RKO (cell line): Measurements from ENCODE around the gene GRM4.
"Not testable (repeated sequence)": the region's sequence is repeated elsewhere in the genome, so short reads cannot be mapped to it uniquely, and the experiment has no call there.

Experiments
- DNase-seq: peaks from one replicate; pipeline ENCODE4 v3.0.0-alpha.2; 2016; ENCODE audit warnings: low spot score

The GRM4 gene

GRCh38 chr6:34146021-34146782 is at the start of gene GRM4:
GRM4 (minus strand) TSS chr6:34146087; CDS start chr6:34133496, 12,591 bp downstream.
- no peak for DNase-seq

DNA sequence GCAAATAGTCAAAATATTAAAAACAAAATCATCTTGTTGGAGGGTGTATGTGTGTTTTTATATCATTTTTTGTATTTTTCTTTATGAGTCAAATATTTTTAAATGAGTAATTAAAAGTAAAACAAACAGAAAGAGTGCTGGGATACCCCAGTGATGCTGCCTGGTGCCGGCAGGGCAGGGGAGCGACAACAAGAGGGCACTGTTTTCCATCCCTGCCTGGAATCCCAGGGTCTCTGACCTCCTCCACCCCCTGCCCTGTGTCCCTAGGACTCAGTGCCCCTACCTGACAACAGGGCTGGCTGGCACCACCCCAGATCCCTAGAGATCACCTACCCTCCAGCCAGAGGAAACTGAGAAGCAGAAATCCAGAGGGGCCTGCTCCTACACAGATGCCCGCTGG is 48.9 kb upstream of the GRM4 start:
- DNase-seq = no peak

DNA sequence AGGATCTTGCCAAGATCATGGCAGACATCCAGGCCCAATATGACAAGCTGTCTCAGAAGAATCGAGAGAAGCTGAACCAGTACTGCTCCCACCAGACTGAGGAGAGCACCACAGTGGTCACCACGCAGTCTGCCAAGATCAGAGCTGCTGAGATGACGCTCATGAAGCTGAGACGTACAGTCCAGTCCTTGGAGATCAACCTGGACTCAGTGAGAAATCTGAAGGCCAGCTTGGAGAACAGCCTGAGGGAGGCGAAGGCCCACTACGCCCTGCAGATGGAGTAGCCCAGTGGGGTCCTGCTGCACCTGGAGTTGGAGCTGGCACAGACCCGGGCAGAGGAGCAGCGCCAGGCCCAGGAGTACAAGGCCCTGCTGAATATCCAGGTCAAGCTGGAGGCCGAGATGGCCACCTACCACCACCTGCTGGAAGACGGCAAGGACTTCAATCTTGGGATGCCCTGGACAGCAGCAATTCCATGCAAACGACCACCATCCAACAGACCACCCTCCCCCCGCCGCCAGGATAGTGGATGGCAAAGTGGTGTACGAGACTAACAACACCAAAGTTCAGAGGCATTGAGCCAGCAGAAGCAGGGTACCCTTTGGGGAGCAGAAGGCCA is 44.7 kb upstream of the GRM4 start:
- no peak for DNase-seq

GRCh38 chr6:34189806-34190503 is 44.1 kb upstream of the GRM4 start:
- DNase-seq = no peak

- not testable (repeated sequence) for DNase-seq
These were observed 38.8 kb upstream of the GRM4 start for GRCh38 chr6:34184726-34185125.

- DNase-seq = no peak
These were observed 37.1 kb upstream of the GRM4 start for GRCh38 chr6:34182751-34183531.

- DNase-seq = no peak
These were observed 36.0 kb upstream of the GRM4 start for GRCh38 chr6:34181908-34182307.

DNA sequence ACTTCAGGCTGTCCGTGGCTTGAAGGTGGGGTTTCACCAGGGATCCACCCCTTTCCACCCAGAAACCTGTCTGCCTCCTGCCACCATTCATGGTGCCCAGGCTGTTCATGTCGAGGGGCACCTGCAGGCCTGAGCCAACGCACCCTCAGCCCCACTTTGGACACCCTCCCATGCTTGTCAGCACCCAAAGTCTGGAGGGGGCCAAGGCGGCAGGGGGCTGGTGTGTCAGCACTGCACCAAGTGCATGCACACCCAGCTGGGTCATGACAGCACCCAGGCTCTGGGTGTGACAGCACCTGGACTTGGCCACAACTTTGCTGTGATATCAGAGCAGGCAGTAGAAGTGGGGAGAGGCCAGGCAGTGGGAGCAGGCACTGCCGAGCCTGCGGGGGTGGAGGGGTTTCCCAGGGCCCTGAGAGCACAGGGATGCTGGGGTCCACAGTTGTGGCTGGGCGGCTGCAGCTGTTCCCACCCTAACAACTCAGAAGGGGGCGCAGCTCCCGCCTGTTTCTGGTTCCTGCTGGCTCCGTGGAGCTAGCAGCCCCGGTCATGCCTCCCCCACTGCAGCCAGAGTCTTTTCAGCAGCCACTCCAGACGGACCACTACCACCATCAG is 33.3 kb upstream of the GRM4 start:
- DNase-seq = no peak

GRCh38 chr6:34178357-34179105 is 32.6 kb upstream of the GRM4 start:
- no peak for DNase-seq

- DNase-seq = no peak
These were observed 31.3 kb upstream of the GRM4 start for GRCh38 chr6:34177181-34177591.

DNA sequence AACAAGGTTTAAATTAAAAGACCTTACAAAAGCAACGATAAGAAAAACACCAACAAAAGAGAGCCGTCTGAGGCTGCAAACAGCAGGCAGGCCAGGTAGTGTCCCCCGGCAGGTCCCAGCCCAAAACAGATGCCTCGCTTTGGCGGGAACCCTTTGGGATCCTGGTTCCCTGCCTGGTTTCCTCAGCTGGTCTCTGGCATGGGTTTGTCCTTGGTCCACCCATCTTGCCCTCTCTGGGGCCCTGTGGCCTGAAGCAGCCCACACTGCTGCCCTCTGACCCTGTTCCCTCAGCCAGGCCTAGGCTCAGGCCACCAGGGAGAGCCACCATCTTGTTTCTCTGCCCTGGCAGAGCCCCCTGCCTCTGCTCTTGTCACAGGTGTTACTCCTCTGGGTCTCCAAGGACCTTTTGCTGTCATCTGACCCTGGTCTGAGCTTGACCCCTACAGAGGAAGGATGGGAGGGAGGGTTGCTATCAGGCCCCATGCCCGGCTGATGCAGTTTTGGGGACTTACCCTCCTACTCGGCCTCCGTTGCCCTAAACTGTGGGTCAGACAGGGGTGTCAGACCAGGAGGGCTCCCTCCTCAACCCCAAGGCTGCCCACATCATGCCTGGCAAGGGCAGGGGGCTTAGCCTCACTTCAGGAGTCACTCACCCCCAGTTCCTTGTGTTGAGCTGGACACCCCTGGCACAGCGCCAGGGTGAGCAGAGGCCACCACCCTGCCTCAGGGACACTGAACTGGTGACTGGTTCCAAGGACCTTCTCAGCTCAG is 30.6 kb upstream of the GRM4 start:
- no peak for DNase-seq

DNA sequence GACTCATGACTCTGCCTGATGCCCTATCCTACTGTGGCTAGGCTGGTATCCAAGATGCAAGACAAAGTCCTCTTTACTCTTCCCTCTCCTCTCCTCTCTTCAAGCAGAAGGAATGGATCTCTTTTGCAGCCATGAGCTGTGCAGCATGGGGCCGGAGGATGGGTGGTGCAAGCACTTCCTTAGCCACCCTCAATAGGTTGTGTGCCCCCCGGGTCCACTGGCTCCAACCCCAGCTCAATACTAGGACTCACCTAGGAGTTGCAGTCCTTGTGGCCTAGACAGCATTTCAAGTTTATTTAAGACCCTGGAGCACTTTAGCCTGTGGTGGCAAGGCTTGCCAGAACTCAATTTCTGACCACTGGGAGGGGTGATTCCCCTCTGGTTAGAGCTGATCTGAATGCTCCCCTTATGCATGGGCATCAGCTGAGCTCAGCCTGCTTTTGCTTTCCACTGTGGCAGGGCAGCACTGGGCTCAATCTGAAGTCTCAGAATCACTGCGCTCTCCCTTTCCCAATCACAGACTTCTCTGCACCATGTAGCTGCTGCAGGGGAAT is 29.0 kb upstream of the GRM4 start:
- no peak for DNase-seq

DNA sequence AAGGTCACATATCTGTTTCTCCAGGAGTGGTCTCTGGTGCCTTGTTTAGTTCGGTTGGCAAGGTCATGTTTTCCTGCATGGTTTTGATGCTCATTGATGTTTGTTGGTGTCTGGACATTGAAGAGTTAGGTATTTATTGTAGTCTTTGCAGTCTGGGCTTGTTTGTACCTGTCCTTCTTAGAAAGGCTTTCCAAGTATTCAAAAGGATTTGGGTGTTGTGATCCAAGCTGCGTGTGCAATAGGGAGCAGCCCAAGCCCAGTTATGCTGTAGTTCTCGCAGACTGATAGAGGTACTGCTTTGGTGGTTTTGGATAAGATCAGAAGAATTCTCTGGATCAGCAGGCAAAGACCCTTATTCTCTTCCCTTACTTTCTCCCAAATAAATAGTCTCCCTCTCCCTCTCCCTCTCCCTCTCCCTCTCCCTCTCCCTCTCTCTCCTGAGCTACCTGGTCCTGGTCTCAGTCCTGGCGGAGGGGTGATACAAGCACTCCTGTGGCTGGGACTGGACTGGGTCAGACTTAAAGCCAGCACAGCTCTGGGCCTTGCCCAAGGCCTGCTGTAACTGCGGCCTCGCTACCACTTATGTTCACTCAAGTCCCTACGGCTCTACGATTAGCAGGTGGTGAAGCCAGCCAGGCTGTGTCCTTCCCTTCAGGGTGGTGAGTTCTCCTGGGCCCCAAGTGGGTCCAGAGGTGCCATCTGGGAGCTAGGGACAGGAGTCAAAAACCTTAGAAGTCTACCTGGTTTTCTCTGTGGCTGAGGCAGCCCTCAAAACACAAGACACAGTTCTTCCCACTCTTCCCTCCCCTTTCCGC is 27.3 kb upstream of the GRM4 start:
- no peak for DNase-seq

- no peak for DNase-seq
These were observed 24.5 kb upstream of the GRM4 start for GRCh38 chr6:34170346-34170745.

DNA sequence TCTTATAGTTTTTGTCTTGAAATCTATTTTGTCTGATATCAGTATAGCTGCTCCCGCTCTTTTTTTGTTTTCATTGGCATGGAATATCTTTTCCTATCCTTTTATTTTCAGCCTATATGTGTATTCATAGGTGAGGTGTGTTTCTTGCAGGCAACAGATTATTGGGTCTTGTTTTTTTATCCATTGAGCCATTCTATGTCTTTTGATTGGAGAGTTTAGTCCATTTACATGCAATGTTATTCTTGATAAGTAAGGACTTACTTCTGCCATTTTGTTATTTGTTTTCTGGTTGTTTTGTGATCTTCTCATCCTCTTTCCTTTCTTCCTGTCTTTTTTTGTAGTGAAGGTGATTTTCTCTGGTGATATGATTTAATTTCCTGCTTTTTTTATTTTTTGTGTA is 24.0 kb upstream of the GRM4 start:
- DNase-seq = no peak

- DNase-seq = no peak
These were observed 16.1 kb upstream of the GRM4 start for GRCh38 chr6:34161857-34162515.

GRCh38 chr6:34159844-34160243 is 14.0 kb upstream of the GRM4 start:
- DNase-seq = no peak

GRCh38 chr6:34158876-34159275 is 13.0 kb upstream of the GRM4 start:
- no peak for DNase-seq

DNA sequence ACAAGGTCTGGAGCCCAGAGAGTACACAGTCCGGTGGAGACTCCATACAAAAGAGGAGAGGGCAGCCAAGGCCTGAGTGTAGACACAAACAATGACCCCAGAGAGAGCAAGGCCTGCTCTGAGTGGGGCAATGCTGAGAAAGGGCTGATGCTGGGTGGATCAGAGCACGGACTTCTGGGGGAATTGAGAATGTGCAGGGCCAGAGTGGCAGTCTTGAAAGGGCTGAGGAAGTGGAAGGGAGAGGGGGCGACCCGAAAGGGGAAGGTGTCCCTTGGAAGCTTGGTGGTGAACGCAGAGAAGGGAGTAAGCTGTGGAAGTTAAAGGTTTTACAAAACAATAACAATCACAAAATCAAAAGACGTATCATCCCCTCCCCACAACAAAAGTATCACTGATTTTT is 12.0 kb upstream of the GRM4 start:
- no peak for DNase-seq
